Measurements from ENCODE around the gene SLC38A3.

Gene SLC38A3

DNA sequence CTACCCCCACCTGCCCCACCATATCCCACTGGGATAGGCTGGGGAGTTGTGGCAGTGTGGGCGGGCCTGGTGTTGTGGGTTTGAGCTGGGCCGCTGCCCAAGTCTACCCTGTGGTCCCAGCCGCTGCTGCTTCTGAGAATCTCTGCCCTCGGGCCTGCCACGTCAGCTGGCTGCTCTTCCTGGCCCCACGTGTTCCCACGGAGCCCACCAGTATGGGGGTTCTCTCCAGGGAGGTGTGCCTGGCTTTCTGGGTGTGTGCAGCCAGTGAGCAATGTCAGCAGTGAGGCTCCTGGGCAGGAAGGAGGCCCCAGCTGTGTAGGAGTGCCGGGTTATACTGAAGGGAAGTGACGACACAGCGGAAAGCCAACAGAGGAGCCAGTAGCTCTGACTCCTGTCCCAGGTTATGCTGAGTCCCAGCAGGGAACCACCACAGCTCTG lies 41.5 kb downstream of the SLC38A3 start:
- TF ChIP-seq, protein P1, sequence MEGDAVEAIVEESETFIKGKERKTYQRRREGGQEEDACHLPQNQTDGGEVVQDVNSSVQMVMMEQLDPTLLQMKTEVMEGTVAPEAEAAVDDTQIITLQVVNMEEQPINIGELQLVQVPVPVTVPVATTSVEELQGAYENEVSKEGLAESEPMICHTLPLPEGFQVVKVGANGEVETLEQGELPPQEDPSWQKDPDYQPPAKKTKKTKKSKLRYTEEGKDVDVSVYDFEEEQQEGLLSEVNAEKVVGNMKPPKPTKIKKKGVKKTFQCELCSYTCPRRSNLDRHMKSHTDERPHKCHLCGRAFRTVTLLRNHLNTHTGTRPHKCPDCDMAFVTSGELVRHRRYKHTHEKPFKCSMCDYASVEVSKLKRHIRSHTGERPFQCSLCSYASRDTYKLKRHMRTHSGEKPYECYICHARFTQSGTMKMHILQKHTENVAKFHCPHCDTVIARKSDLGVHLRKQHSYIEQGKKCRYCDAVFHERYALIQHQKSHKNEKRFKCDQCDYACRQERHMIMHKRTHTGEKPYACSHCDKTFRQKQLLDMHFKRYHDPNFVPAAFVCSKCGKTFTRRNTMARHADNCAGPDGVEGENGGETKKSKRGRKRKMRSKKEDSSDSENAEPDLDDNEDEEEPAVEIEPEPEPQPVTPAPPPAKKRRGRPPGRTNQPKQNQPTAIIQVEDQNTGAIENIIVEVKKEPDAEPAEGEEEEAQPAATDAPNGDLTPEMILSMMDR (IDR thresholded peaks at IDR 0.05; ENCODE audit: low read depth, low read length): no peak
- peak; percentile 87 to 97 for DNase-seq (ENCODE audit: low read depth in 2 of 2)
- H3K4me3 ChIP-seq (replicated peaks in 1 of 2; ENCODE audit: low read depth in 2 of 2, low read length in 2 of 2): peak overlapping the region in 1 of 2 donors; percentile 38

DNA sequence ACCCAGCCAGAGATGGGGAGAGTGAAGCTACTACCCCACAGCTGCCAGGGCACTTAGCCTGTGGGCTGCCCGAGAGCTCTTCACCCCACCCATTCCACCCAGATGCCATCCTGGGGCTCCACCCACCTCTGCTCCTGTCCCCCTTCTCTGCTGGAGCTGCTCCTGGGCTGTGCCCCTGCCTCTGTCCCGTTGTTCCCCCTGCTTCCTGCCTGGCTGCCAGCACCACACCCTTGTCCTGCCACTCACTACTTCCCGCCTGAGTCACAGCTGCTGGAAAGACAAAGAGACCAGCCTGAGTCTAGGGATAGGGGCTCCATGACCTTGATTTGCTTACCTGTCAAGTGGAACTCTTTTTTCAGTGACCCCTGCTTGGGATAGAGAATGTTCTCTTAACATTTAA lies 43.3 kb downstream of the SLC38A3 start:
- no peak overlapping the region for H3K4me3 ChIP-seq (replicated peaks in 1 of 2; ENCODE audit: low read depth in 2 of 2, low read length in 2 of 2)
- DNase-seq (ENCODE audit: low read depth in 2 of 2): no peak
- TF ChIP-seq, protein P1 (IDR thresholded peaks at IDR 0.05; ENCODE audit: low read depth, low read length): no peak

DNA sequence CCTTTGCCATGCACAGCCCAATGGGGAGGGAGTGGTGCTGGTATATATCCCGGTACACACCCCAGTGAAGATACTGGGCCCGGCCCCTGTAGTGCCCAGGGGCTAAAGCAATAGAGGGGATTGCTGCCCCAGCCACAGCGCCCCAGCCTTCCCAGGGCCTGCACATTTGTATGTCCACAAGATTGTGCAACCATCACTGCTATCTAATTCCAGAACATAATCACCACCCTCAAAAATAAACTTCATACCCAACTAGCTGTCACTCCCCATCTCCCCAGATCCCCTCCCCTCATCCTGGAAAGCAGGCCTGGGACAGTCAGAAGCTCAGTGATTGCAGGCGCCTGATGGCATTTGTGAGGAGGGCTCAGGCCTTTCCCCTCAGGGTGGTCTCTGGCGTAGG lies 44.4 kb downstream of the SLC38A3 start:
- DNase-seq (ENCODE audit: low read depth in 2 of 2): no peak
- TF ChIP-seq, protein P1 (IDR thresholded peaks at IDR 0.05; ENCODE audit: low read depth, low read length): no peak
- no peak overlapping the region for H3K4me3 ChIP-seq (replicated peaks in 1 of 2; ENCODE audit: low read depth in 2 of 2, low read length in 2 of 2)

DNA sequence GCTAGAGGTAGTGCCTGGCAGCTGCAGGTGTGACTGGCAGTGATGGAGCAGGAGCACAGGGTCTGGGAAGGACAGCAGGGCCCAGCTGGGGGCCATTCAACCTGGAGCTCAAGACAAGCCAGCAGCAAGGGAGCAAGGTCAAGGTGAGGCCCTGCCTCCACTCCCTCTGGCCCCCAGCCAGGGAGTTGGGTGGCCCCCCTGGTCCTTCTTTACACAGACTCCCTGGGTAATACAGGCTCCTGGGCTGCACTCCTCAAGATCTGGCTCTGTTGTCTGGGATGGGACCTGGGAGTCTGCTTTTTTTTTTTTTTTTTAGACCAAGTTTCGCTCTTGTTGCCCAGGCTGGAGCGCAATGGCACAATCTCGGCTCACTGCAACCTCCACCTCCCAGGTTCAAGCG lies 45.4 kb downstream of the SLC38A3 start:
- H3K4me3 ChIP-seq (replicated peaks in 1 of 2; ENCODE audit: low read depth in 2 of 2, low read length in 2 of 2): no peak overlapping the region
- TF ChIP-seq, protein P1 (IDR thresholded peaks at IDR 0.05; ENCODE audit: low read depth, low read length): no peak
- DNase-seq (ENCODE audit: low read depth in 2 of 2): no peak

- no peak overlapping the region for H3K4me3 ChIP-seq (replicated peaks in 1 of 2; ENCODE audit: low read depth in 2 of 2, low read length in 2 of 2)
- peak; percentile 79 to 95 for DNase-seq (ENCODE audit: low read depth in 2 of 2)
- TF ChIP-seq, protein P1 (IDR thresholded peaks at IDR 0.05; ENCODE audit: low read depth, low read length): no peak
These were observed 46.1 kb downstream of the SLC38A3 start for GRCh38 chr3:50251220-50251619.

- TF ChIP-seq, protein P1 (IDR thresholded peaks at IDR 0.05; ENCODE audit: low read depth, low read length): no peak
- no peak overlapping the region for H3K4me3 ChIP-seq (replicated peaks in 1 of 2; ENCODE audit: low read depth in 2 of 2, low read length in 2 of 2)
- DNase-seq (ENCODE audit: low read depth in 2 of 2): peak; percentile 81 to 82
These were observed 49.6 kb downstream of the SLC38A3 start for GRCh38 chr3:50254577-50255250.

GRCh38 chr3:50255251-50255615 lies 50.2 kb downstream of the SLC38A3 start:
- no peak overlapping the region for H3K4me3 ChIP-seq (replicated peaks in 1 of 2; ENCODE audit: low read depth in 2 of 2, low read length in 2 of 2)
- TF ChIP-seq, protein P1 (IDR thresholded peaks at IDR 0.05; ENCODE audit: low read depth, low read length): no peak
- no peak for DNase-seq (ENCODE audit: low read depth in 2 of 2)

All from cardiac fibroblast (primary cell).